ENCODE measurements around the gene PDZRN3. TPM values are rescaled to one million over a fixed set of nuclear protein-coding genes. Genes with fewer than 3 reads are reported as not detected.

Gene PDZRN3
- polyA plus RNA-seq, 1 of the 3 experiments (the other 2 are of a cell fraction), result 10.3 TPM

DNA sequence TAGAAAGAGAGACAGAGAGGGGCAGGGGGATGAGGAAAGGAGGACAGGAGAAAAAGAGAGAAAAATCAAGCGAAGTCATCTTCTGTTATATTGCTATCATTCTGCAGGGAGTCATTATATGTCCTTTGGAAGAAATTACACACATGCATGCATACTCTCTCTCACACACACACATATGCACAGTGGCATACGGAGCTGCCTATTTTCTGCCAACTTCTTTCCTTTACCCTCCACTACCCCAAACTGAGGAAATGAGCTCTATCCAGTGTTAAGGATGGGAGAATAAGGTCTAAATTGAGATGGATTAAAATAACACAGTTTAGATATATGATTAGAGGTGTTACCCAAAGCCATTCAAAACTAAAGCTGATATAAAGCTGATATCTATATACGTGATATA lies 48.8 kb downstream of the PDZRN3 start:
- Histone ChIP-seq H3K9ac (no peak overlapping the region), H3K9me2 (no peaks in the 10 kb centered on the region), H2AFZ (ENCODE audit: low read depth) (no peak overlapping the region), H3K4me2 (no peak overlapping the region), H3K4me1 (ENCODE audit: control insufficient read depth in 1 of 2, insufficient read depth in 2 of 2, low read depth in 1 of 2, low read length in 1 of 2) (peaks cover 14 to 16% of the 10 kb centered on the region in 2 experiments; a peak in 3 of 4 replicates), H3K27ac (ENCODE audit: low read depth in 2 of 2, low read length in 1 of 2) (no peak overlapping the region; a peak in 1 of 4 replicates), H3K27me3 (ENCODE audit: insufficient read depth) (no peaks in the 10 kb centered on the region), H3F3A (replicated peaks; ENCODE audit: insufficient read depth) (peaks cover 15% of the 10 kb centered on the region), H3K36me3 (replicated peaks in 1 of 2; ENCODE audit: control insufficient read depth in 1 of 2, insufficient read depth in 2 of 2, low read length in 1 of 2) (peaks cover 0 to 15% of the 10 kb centered on the region in 2 experiments), H3K4me3 (ENCODE audit: low read depth in 2 of 2, low read length in 1 of 2) (no peak overlapping the region), H3K9me3 (no peaks in the 10 kb centered on the region), H3K79me2 (ENCODE audit: insufficient read depth) (peaks cover 53% of the 10 kb centered on the region), H4K20me1 (ENCODE audit: insufficient read depth) (peaks cover 39% of the 10 kb centered on the region; the same call in 1 of the 2 replicates)
- ChIA-PET POLR2A (no interaction called here), CTCF (interaction anchor here (1.3 kb wide), 1 partner anchor 68 kb away, joined by 3 read pairs; no protein-coding TSS in a partner anchor)
- DNase-seq, result no peak
- WGBS (ENCODE audit: low lambda C conversion rate), result 88% methylated on average over 3 of the region's 3 CpGs
- TF ChIP-seq, protein P1, sequence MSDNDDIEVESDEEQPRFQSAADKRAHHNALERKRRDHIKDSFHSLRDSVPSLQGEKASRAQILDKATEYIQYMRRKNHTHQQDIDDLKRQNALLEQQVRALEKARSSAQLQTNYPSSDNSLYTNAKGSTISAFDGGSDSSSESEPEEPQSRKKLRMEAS (IDR thresholded peaks at IDR 0.05; ENCODE audit: low read depth), result no peak
- no peak for TF ChIP-seq GATA2 (CRISPR knock-in tag; IDR thresholded peaks at IDR 0.05)
- TF ChIP-seq CHD2 (IDR thresholded peaks at IDR 0.05; ENCODE audit: low read length, partially characterized antibody), result no peak
- no peak for TF ChIP-seq POLR2AphosphoS5 (IDR thresholded peaks at IDR 0.05; ENCODE audit: low read depth, low read length)
- TF ChIP-seq GABPA (IDR thresholded peaks at IDR 0.05; ENCODE audit: low read depth), result no peak
- TF ChIP-seq MEF2A (IDR thresholded peaks at IDR 0.05; ENCODE audit: borderline replicate concordance, low read depth), result no peak
- TF ChIP-seq, protein P2, sequence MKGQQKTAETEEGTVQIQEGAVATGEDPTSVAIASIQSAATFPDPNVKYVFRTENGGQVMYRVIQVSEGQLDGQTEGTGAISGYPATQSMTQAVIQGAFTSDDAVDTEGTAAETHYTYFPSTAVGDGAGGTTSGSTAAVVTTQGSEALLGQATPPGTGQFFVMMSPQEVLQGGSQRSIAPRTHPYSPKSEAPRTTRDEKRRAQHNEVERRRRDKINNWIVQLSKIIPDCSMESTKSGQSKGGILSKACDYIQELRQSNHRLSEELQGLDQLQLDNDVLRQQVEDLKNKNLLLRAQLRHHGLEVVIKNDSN (IDR thresholded peaks at IDR 0.05; ENCODE audit: borderline replicate concordance, low read depth), result no peak
- no peak for TF ChIP-seq SIN3A (IDR thresholded peaks at IDR 0.05; ENCODE audit: borderline replicate concordance, low read depth, low read length)
- no peak for TF ChIP-seq NFIC (IDR thresholded peaks at IDR 0.05; ENCODE audit: borderline replicate concordance)
- TF ChIP-seq RFX5 (IDR thresholded peaks at IDR 0.05; ENCODE audit: low read length), result no peak
- no peak for TF ChIP-seq TAF1 (IDR thresholded peaks at IDR 0.05; ENCODE audit: borderline replicate concordance, low read depth, low read length)
- no peak for TF ChIP-seq FOSL2 (IDR thresholded peaks at IDR 0.05; ENCODE audit: borderline replicate concordance, low read depth)
- TF ChIP-seq, protein P3, sequence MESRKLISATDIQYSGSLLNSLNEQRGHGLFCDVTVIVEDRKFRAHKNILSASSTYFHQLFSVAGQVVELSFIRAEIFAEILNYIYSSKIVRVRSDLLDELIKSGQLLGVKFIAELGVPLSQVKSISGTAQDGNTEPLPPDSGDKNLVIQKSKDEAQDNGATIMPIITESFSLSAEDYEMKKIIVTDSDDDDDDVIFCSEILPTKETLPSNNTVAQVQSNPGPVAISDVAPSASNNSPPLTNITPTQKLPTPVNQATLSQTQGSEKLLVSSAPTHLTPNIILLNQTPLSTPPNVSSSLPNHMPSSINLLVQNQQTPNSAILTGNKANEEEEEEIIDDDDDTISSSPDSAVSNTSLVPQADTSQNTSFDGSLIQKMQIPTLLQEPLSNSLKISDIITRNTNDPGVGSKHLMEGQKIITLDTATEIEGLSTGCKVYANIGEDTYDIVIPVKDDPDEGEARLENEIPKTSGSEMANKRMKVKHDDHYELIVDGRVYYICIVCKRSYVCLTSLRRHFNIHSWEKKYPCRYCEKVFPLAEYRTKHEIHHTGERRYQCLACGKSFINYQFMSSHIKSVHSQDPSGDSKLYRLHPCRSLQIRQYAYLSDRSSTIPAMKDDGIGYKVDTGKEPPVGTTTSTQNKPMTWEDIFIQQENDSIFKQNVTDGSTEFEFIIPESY (IDR thresholded peaks at IDR 0.05; ENCODE audit: borderline replicate concordance, low read depth), result no peak
- no peak for TF ChIP-seq JUND (IDR thresholded peaks at IDR 0.05)
- TF ChIP-seq, protein P4, sequence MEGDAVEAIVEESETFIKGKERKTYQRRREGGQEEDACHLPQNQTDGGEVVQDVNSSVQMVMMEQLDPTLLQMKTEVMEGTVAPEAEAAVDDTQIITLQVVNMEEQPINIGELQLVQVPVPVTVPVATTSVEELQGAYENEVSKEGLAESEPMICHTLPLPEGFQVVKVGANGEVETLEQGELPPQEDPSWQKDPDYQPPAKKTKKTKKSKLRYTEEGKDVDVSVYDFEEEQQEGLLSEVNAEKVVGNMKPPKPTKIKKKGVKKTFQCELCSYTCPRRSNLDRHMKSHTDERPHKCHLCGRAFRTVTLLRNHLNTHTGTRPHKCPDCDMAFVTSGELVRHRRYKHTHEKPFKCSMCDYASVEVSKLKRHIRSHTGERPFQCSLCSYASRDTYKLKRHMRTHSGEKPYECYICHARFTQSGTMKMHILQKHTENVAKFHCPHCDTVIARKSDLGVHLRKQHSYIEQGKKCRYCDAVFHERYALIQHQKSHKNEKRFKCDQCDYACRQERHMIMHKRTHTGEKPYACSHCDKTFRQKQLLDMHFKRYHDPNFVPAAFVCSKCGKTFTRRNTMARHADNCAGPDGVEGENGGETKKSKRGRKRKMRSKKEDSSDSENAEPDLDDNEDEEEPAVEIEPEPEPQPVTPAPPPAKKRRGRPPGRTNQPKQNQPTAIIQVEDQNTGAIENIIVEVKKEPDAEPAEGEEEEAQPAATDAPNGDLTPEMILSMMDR (IDR thresholded peaks at IDR 0.05), result no peak
- TF ChIP-seq TEAD4 (IDR thresholded peaks at IDR 0.05; ENCODE audit: borderline replicate concordance, insufficient read depth), result no peak
- TF ChIP-seq EP300 (IDR thresholded peaks at IDR 0.05; ENCODE audit: borderline replicate concordance in 1 of 2, low read depth in 1 of 2, low read length in 1 of 2), result no peak
- TF ChIP-seq YY1 (IDR thresholded peaks at IDR 0.05; ENCODE audit: low read depth), result no peak
- no peak for TF ChIP-seq MXI1 (IDR thresholded peaks at IDR 0.05; ENCODE audit: low read depth, low read length)

All from SK-N-SH (cell line).